ENCODE results near the gene ACVR2A. TPM values are rescaled to one million over a fixed set of nuclear protein-coding genes. Genes with fewer than 3 reads are reported as not detected.

Gene ACVR2A
- total RNA-seq, 4 donors from 2014 or later, result 10.1 to 27.5 (median 15.1) TPM

DNA sequence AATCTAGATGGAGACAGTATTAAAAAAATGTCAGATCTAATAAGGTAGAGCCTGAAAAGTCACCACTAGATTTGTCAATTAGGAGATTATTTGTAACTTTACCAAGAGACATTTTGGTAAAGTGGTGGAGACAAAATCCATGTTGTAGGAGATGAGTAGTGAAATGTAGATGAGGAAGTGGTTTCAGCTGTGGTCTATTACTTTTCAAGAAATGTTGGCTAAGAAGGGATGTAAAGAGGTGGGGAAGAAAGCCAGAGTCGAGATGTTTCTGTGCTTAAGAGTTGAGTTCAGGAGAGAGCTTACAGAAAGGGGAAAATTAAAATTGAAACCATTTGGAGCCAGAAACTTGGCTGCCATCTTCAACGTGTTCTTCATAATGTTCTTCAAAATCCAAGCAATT lies 22.2 kb downstream of the ACVR2A start:
- 52 to 63% methylated on average over 2 of the region's 2 CpGs for WGBS, 2 donors
- H3K36me3 ChIP-seq, result no peaks in the 10 kb centered on the region
- H3K27me3 ChIP-seq, result no peaks in the 10 kb centered on the region
- H3K9me3 ChIP-seq, result no peaks in the 10 kb centered on the region
- H3K27ac ChIP-seq, result no peak overlapping the region
- intact Hi-C loops (cut with DNase I), result no loop called here
- TF ChIP-seq CTCF (IDR thresholded peaks at IDR 0.05) (no peak), POLR2A (IDR thresholded peaks at IDR 0.05) (no peak)
- no peak overlapping the region for H3K4me3 ChIP-seq
- peaks cover 0 to 27% (median 0%) of the 10 kb centered on the region in 3 donors for H3K4me1 ChIP-seq
- DNase-seq, result no peak

- Histone ChIP-seq H3K27me3 (no peaks in the 10 kb centered on the region), H3K36me3 (no peaks in the 10 kb centered on the region), H3K4me1 (peaks cover 0 to 9% (median 0%) of the 10 kb centered on the region in 3 donors), H3K27ac (no peak overlapping the region), H3K9me3 (no peaks in the 10 kb centered on the region), H3K4me3 (no peak overlapping the region)
- WGBS, 2 donors, result 66 to 86% methylated on average over 2 of the region's 2 CpGs
- DNase-seq, result no peak
- TF ChIP-seq POLR2A (IDR thresholded peaks at IDR 0.05), result no peak
- no peak for TF ChIP-seq CTCF (IDR thresholded peaks at IDR 0.05)
- intact Hi-C loops (cut with DNase I), result no loop called here
Measured at GRCh38 chr2:147869934-147870333, 25.1 kb downstream of the ACVR2A start.

GRCh38 chr2:147872967-147873366 lies 28.1 kb downstream of the ACVR2A start:
- no peaks in the 10 kb centered on the region for H3K36me3 ChIP-seq
- TF ChIP-seq CTCF (IDR thresholded peaks at IDR 0.05), result no peak
- TF ChIP-seq POLR2A (IDR thresholded peaks at IDR 0.05), result no peak
- no peaks in the 10 kb centered on the region for H3K9me3 ChIP-seq
- no peak overlapping the region for H3K27ac ChIP-seq
- H3K4me3 ChIP-seq, result no peak overlapping the region
- H3K4me1 ChIP-seq, result peaks cover 0 to 23% (median 0%) of the 10 kb centered on the region in 3 donors
- DNase-seq, result no peak
- no peaks in the 10 kb centered on the region for H3K27me3 ChIP-seq
- intact Hi-C loops (cut with DNase I), result no loop called here

DNA sequence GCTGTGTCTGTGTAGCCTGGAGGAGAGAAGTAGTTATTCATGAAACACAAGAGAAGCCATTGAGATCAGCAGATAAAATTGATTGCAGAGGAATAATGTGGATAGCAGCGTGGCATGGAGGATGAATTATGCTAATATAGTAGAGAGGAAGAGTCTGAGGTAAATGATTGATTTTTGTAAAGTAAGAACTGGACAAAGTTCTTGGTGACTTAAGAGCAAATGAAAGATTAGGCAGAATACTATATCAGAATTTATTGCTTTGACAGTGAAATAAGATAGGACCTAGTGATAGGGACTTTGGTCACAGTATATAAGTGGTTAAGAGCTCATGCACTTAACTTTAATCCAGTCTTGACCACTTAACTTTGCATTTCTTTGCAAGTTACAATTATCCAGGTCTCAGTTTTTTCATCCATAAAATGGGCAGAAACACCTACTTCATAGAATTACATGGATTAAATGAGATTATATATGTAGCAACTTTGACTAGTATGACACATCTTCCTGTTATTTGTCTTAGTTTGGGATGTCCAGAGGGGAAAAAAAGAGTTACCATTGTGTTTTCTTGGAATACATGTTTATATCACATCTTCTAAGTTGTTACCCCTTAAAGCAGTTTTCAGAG lies 29.1 kb downstream of the ACVR2A start:
- H3K4me3 ChIP-seq, result no peak overlapping the region
- 87 to 93% methylated on average over 1 of the region's 1 CpG for WGBS, 2 donors

DNA sequence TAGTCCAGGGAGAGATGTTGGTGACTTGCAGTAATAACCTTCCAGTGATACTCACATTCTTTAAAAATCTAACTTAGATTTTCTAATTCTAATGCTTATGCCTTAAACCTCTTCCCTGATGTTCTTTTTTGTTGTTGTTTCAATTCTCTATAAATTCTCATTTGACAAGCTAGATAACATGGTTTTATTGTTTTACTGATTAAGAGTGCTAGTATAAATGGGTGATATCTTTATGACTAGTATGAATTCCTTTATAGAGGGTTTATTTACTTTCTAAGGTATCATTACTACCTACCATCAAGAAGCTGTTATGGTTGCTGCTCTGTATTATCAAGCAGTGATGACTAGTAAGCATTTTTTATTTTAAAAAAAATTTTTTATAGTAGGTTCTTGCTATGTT lies 35.0 kb downstream of the ACVR2A start:
- DNase-seq, result no peak
- Histone ChIP-seq H3K9me3 (no peaks in the 10 kb centered on the region), H3K36me3 (no peaks in the 10 kb centered on the region), H3K4me1 (peaks cover 6 to 34% (median 9%) of the 10 kb centered on the region in 3 donors), H3K27ac (no peak overlapping the region), H3K27me3 (no peaks in the 10 kb centered on the region), H3K4me3 (no peak overlapping the region)
- intact Hi-C loops (cut with DNase I), result no loop called here
- no peak for TF ChIP-seq CTCF (IDR thresholded peaks at IDR 0.05)
- TF ChIP-seq POLR2A (IDR thresholded peaks at IDR 0.05), result no peak

More for the DNA sequence above, 29.1 kb downstream of the ACVR2A start:
- H3K36me3 ChIP-seq, result no peaks in the 10 kb centered on the region
- no peak for DNase-seq
- H3K27me3 ChIP-seq, result no peaks in the 10 kb centered on the region
- TF ChIP-seq POLR2A (IDR thresholded peaks at IDR 0.05), result no peak
- no peak for TF ChIP-seq CTCF (IDR thresholded peaks at IDR 0.05)
- H3K9me3 ChIP-seq, result no peaks in the 10 kb centered on the region
- peaks cover 0 to 22% (median 0%) of the 10 kb centered on the region in 3 donors for H3K4me1 ChIP-seq
- H3K27ac ChIP-seq, result no peak overlapping the region
- intact Hi-C loops (cut with DNase I), result no loop called here

Data from esophagus squamous epithelium (tissue), 5 donors.